ENCODE measurements around the gene UAP1.

GRCh38 chr1:162631546-162632191 is 70.1 kb downstream of the UAP1 start:
- TF ChIP-seq, protein P1, sequence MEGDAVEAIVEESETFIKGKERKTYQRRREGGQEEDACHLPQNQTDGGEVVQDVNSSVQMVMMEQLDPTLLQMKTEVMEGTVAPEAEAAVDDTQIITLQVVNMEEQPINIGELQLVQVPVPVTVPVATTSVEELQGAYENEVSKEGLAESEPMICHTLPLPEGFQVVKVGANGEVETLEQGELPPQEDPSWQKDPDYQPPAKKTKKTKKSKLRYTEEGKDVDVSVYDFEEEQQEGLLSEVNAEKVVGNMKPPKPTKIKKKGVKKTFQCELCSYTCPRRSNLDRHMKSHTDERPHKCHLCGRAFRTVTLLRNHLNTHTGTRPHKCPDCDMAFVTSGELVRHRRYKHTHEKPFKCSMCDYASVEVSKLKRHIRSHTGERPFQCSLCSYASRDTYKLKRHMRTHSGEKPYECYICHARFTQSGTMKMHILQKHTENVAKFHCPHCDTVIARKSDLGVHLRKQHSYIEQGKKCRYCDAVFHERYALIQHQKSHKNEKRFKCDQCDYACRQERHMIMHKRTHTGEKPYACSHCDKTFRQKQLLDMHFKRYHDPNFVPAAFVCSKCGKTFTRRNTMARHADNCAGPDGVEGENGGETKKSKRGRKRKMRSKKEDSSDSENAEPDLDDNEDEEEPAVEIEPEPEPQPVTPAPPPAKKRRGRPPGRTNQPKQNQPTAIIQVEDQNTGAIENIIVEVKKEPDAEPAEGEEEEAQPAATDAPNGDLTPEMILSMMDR (IDR thresholded peaks at IDR 0.05): no peak
- TF ChIP-seq ZFX (IDR thresholded peaks at IDR 0.05; ENCODE audit: borderline replicate concordance): no peak

Measured in 22Rv1 (cell line).